GM19351 (cell line): ENCODE data around the gene RFPL4A.
"Not testable (repeated sequence)": the region's sequence is repeated elsewhere in the genome, so short reads cannot be mapped to it uniquely, and the experiment has no call there.

Experiments used
- ATAC-seq: cut with Tn5 transposase; IDR thresholded peaks from one replicate; pipeline ENCODE4 v1.9.1; 2021; ENCODE audit warnings: mild to moderate bottlenecking, moderate library complexity; ENCODE audit not compliant: unreplicated experiment

The RFPL4A gene

DNA sequence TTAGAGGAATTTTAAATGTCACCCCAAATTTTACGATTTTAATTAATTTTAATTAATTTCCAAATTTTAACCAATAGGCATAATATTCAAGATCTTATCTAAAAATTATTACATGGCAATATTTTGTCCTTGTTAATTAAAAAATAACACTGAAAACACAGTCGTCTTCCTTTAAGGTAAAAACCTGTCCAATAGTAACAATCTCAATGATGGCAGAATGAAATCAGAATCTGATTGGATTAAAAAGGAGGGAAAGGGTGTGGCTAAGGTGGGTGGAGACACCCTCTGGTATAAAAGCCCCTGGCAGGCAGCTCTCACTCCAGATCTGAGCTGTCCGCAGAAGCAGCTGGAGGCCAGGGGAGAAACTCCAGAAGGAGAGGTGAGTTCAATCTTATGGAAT is at the start of gene RFPL4A:
RFPL4A (plus strand) TSS at position 301 of the 400 bp plus-strand sequence. CDS start 2,704 bp downstream, outside the sequence.
- not testable (repeated sequence) for ATAC-seq

DNA sequence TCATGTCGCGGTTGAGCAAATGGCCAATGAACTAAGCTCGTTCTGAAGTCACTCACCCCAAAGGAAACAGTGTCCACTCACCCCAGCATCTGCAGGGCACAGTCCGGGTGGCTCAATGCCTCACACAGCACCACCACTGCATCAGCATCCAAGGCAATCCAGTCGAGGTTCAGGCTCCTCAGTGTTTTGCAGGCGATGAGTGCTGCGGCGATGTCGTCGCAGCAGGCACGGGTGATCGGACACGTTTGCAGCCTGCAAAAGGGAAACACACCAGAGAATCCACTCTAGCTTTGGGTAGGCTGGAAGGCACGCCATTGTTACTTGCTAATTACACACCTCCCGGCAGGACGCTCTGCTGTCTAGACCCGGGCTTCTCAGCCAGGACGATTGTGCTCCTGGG is 47.2 kb upstream of the RFPL4A start:
- ATAC-seq = no peak

DNA sequence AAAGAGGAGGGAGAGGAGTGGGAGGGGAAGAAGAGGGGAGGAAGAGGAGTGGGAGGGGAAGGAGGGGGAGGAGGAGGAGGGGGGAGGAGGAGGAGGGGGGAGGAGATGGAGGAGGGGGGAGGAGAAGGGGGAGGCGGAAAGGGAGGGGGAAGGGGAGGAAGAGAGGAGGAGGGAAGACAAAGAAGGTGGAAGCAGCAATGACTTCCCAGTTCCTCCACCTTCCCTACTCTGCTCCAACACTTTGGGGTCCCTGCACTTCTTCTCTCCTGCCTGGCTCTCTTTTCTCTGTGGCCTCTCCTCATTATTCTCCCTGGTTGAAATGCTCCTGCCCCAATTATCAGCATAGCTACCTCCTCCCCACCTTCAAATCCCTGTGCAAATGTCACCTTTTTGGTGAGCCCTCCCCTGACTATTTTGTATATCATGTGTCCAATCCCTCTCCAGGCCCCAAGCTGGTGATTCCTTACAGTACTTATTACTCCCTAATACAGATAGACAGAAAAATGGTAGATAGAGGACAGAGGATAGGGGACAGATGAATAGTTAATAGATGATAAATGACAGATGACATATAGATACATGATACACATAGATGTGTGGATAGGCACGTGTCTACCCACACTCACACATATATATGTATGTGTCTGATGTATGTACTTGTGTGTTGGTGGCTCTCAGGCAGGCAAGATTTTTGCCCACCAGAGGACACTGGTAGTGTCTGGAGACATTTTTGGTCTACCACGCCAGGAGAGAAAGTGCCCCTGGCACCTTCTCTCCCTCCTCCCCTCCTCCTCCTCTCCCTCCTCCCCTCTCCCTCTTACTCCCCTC is 45.9 kb upstream of the RFPL4A start:
- ATAC-seq = no peak

DNA sequence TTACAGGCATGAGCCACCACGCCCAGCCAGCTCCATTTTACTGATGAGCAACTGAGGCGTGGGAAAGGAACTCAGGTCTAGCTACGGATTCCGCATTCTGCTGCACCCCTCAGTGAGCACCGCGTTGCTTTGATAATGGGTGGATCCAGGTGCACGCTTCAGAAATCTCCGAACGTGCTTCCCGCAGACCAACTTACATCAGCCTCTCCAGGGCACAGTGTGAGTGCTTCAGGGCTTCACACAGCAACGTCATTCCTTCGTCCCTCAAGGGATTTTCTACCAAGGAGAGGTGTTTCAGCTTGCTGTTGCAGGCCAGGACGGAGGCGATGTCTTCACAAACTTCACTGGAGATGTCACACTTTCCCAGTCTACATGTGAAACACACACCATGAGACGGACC is 42.4 kb upstream of the RFPL4A start:
- ATAC-seq = no peak

DNA sequence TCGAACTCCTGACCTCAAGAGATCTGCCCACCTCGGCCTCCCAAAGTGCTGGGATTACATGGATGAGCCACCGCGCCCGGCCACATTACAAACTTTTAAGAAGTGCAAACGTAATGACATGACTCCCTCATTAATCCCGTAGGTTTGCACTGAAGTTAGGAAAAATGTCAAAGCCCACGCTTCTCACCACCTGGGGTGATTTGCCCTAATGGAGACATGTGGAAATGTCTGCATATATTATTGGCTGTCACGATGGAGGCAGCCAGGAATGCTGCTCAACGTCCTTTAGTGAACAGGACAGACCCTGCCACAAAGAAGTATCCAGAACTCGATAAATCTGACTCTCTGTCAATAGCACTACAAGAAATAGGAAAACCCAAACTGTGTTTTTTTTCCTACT is 41.6 kb upstream of the RFPL4A start:
- ATAC-seq = no peak

DNA sequence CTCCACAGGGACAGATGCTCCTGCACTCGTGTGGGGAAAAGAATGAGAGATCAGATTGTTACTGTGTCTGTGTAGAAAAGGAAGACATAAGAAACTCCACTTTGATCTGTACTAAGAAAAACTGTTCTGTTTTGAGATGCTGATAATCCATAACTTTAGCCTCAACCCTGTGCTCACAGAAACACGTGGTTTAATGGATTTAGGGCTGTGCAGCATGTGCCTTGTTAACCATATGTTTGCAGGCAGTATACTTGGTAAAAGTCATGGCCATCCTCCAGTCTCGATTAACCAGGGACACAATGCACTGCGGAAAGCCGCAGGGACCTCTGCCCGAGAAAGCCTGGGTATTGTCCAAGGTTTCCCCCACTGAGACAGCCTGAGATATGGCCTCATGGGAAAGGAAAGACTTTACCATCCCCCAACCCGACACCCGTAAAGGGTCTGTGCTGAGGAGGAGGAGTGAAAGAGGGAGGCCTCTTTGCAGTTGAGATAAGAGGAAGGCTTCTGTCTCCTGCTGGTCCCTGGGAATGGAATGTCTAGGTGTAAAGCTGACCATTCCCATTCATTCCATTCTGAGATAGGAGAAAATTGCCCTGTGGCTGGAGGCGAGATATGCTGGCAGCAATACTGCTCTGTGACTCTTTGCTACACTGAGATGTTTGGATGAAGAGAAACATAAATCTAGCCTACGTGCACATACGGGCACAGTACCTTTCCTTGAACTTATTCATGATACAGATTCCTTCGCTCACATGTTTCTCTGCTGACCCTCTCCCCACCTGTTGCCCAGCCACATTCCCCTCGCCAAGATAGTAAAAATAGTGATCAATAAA is 40.8 kb upstream of the RFPL4A start:
- ATAC-seq = not testable (repeated sequence)

DNA sequence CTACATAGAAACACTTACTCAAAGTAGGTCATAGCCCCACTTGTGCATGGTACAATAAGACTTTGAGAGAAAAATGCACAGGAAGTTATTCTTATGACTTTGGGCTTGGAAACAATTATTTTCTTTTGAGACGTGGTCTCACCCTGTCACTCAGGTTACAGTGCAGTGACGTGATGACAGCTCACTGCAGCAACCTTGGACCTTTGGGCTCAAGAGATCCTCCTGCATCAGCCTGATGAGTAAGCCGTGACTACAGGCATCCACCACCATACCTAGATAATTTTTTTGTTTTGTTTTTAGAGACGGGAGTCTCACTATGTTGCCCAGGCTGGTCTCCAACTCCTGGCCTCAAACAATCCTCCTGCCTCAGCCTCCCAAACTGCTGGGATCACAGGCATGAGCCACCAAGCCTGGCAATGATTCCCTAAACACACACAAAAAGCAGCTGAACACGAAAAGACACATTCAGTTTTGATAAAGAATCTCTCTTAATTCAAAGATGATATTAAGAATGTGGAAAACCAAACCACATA is 38.6 kb upstream of the RFPL4A start:
- ATAC-seq = no peak

DNA sequence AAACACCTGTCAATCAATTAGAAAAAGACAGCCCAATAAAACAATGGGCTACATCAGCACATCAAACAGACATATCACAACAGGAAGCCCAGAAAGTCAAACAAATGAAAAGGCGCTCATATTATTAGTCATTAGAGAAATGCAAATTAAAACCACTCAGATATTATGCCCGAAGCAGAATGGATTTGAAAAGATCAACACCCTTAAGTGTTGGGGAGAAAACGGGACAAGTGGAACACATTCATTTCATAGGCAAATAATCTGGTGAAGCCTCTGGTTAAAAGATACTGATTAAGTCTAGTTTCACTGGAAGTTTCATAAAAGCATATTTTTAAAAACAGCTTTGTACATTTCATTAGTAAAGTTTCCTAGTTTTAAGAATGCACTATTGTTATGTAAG is 38.1 kb upstream of the RFPL4A start:
- no peak for ATAC-seq

DNA sequence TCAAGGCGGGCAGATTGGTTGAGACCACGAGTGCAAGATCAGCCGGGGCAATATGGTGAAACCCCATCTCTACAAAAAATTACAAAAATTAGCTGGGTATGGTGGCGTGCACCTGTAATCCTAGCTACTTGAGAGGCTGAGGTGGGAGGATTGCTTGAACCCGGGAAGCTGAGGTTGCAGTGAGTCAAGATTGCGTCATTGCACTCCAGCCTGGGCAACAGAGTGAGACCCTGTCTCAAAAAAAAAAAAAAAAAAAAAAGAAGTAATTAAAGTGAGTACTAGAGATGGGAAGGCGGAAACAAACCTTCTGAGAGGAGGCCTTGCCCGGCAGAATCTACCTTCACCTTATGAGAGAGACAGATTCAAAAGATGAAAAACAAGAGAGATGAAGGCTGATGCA is 35.4 kb upstream of the RFPL4A start:
- no peak for ATAC-seq

DNA sequence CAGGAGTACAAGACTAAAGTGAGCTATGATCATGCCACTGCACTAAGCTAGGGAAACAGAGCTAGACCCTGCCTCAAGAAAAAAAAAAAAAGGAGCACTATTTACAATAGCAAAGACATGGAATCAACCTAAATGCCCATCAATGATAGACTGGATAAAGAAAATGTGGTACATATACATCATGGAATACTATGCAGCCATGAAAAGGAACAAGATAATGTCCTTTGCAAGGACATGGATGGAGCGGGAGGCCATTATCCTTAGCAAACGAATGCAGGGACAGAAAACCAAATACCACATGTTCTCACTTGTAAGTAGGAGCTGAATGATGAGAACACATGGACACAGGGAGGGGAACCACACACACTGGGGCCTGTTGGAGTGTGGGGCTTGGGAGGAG is 28.5 kb upstream of the RFPL4A start:
- ATAC-seq = not testable (repeated sequence)

DNA sequence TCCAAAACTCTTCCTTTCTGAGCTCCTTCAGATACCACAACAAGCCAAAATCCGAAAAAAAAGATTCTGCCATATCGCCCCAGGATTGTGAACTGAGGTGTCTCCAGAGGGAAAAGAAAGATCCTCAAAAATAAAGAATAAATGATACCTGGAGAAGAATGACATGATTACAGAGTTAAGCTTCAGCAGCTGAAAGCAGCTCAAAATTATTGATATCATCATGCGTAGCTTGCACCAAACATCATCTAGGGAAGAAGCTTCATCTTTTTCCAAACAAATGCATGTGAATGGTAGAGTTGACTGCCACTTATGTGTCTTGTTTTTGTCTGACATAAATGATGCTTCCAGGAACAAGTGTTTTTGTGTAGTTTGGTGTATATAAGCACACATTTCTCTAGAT is 20.6 kb upstream of the RFPL4A start, which contains the start of gene NLRP9:
NLRP9 (minus strand) TSS at position 101 of the 400 bp plus-strand sequence; CDS start at position 73, 28 bp downstream.
- no peak for ATAC-seq

DNA sequence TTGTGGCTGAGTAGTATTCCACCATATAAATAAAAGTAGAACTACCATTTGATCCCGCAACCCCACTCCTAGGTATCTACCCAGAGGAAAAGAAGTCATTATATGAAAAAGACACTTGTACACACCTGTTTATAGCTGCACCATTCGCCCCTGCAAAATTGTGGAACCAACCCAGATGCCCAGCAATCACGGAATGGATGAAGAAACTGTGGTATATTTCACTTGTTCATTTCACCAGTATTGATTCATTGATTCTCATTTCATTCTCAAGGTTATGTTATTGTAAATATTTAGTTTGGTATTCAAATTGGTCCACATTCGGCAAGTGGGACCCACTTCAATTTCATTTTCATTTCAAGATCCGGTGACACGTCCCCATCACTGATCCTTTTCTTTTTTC is 8.2 kb upstream of the RFPL4A start:
- ATAC-seq = no peak

DNA sequence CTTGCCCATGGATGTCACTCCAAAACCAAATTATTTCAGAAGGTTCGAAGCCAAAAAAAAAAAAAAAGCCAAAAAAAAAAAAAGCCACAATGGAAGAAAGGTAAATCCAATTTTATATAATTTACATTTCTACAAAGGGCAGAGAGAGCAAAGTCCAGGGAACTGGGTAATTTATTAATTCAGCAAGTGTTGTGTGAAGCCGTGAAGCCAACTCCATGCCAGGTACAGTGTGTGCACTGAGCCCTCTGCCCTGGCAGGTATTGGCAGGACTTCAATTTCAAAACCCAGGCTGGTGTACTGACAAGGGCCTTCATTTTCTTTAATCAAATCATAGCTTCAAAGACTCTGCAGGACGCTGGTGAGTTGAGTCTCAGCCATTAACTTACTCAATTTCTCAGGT is 5.5 kb upstream of the RFPL4A start:
- ATAC-seq = no peak

DNA sequence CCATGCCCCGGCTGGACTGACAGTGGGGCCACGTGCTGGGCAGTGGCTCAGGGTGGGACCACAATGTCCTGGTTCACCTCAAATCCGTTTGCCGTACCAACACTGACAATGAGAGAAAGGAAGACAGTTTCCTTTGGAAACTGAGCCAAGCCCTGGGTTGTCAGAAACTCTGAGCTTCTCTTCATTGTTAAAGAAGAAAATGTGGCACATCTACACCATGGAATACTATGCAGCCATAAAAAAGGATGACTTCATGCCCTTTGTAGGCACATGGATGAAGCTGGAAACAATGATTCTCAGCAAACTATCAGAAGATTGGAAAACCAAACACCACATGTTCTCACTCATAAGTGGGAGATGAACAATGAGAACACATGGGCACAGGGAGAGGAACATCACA is 2.1 kb upstream of the RFPL4A start:
- ATAC-seq = not testable (repeated sequence)

DNA sequence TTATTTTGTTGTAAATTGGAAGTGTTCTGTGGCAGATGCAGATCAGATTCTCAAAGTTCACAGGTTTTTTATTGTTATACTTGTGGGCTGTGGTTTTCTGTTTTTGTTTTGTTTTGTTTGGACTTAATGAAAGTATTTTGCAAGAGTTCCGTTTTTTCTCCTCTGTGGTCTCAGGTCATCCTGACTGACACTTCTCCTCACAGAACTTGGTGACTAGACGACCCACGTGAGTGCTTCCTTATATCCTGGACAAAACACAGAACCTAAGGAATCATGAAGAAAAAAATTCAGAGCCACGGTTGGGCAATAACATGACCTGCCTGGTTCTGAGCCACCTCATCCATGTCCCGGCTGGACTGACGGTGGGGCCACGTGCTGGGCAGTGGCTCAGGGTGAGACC is 7.6 kb downstream of the RFPL4A start:
- no peak for ATAC-seq

DNA sequence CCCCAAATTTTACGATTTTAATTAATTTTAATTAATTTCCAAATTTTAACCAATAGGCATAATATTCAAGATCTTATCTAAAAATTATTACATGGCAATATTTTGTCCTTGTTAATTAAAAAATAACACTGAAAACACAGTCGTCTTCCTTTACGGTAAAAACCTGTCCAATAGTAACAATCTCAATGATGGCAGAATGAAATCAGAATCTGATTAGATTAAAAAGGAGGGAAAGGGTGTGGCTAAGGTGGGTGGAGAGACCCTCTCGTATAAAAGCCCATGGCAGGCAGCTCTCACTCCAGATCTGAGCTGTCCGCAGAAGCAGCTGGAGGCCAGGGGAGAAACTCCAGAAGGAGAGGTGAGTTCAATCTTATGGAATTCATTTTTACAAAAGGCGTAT is 9.9 kb downstream of the RFPL4A start, which contains the start of gene RFPL4AL1:
RFPL4AL1 (plus strand) TSS at position 301 of the 400 bp plus-strand sequence. CDS start 2,687 bp downstream, outside the sequence.
- ATAC-seq = not testable (repeated sequence)

DNA sequence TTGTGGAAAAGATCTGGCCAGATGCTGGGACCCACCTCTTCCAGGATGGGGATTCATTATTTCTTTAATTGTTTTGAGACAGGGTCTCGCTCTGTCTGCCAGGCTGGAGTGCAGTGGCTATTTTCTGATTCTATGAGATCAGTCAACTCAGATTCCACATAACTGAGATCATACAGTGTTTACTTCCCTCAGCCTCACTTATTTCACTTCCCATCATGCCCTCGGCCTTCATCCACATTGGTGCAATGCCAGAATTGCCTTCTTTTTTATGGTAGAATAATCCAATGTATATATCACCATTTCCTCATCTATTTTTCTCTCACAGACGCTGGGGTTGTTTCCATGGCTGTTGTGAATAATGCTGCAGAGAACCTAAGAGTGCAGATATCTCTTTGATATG is 10.7 kb downstream of the RFPL4A start:
- not testable (repeated sequence) for ATAC-seq

DNA sequence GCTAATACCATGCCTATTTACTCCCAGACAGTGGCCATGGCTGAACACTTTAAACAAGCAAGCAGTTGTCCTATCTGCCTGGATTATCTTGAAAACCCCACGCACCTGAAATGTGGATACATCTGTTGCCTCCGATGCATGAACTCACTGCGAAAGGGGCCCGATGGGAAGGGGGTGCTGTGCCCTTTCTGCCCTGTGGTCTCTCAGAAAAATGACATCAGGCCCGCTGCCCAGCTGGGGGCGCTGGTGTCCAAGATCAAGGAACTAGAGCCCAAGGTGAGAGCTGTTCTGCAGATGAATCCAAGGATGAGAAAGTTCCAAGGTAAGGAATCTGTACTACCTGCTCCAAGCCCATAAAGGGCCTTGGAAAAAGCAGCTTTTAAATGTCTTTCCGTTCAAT is 18.6 kb downstream of the RFPL4A start:
- ATAC-seq = no peak

DNA sequence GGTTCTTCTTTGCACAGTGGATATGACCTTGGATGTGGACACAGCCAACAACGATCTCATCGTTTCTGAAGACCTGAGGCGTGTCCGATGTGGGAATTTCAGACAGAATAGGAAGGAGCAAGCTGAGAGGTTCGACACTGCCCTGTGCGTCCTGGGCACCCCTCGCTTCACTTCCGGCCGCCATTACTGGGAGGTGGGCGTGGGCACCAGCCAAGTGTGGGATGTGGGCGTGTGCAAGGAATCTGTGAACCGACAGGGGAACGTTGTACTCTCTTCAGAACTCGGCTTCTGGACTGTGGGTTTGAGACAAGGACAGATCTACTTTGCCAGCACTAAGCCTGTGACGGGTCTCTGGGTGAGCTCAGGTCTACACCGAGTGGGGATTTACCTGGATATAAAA is 19.4 kb downstream of the RFPL4A start:
- no peak for ATAC-seq

DNA sequence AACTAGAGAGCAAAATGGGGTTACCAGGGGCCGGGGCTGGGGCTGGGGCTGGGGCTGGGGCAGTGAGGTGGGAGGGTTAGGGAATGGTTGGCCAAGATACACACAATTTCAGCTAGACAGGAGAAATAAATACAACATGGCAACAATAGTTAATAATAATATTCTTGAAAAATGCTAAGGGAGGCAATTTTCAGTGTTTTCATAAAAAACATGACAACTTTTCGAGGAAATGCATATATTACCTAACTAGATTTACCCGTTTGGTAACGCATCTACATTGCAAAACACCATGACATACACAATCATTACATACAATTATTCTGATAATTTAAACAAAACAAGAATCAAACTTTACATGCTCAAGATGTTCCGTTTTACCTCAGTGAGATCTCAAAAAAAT is 22.2 kb downstream of the RFPL4A start:
- ATAC-seq = no peak

DNA sequence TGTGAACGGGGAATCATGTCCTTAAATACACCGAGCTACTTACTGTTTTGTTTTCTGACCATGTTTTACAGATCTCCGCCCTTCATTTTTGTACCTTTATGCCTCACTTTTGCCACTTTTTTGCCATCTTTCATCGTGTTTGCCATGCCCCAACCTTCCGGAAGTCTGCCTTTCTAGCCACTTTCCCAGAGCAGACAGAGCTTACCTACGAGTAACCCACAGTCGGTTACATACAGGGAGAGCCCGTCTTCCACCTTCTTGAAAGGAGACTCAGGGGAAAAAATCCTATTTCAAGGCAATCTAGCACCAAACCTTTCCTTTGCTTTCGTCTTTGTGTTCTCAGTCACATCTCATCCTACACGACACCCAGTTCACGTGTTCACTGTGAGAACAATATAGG is 36.1 kb downstream of the RFPL4A start:
- ATAC-seq = no peak
